Osteoblast (primary cell): Measurements from ENCODE around the gene BGLAP. TPM values are rescaled to one million over a fixed set of nuclear protein-coding genes. Genes with fewer than 3 reads are reported as not detected.

Experiments
- DNase-seq: peaks from one replicate; pipeline ENCODE4 v3.0.0; 2011; ENCODE audit warnings: low spot score, mixed read lengths; ENCODE audit not compliant: insufficient read length; ENCODE audit errors: missing footprints
- H2AFZ ChIP-seq: 2 replicates; pipeline ENCODE4 v1.6.0; 2011; ENCODE audit warnings: mild to moderate bottlenecking, low read length
- H3K27ac ChIP-seq: 2 replicates; pipeline ENCODE4 v1.5.1; 2011; ENCODE audit warnings: mild to moderate bottlenecking, low read depth, low read length, moderate library complexity
- H3K27me3 ChIP-seq: 2 replicates; pipeline ENCODE4 v1.6.0; 2012; ENCODE audit warnings: mild to moderate bottlenecking, control low read depth, inconsistent platforms, low read length, moderate library complexity; ENCODE audit not compliant: insufficient read depth
- H3K36me3 ChIP-seq: 2 replicates; pipeline ENCODE4 v1.5.1; 2011; ENCODE audit warnings: mild to moderate bottlenecking, low read length, control low read depth, moderate library complexity; ENCODE audit not compliant: insufficient read depth
- H3K4me1 ChIP-seq: 2 replicates; pipeline ENCODE4 v1.5.1; 2011; ENCODE audit warnings: mild to moderate bottlenecking, low read length, control low read depth, moderate library complexity; ENCODE audit not compliant: insufficient read depth
- H3K4me2 ChIP-seq: 2 replicates; pipeline ENCODE4 v1.6.0; 2011; ENCODE audit warnings: mild to moderate bottlenecking, low read length; ENCODE audit not compliant: insufficient read depth
- H3K4me3 ChIP-seq: fragments of 200-600 bp; sonication (generic); 3 replicates; pipeline ENCODE4 v1.5.1; 2012; ENCODE audit warnings: mild to moderate bottlenecking, low read length, inconsistent platforms; ENCODE audit not compliant: insufficient read depth
- H3K79me2 ChIP-seq: 2 replicates; pipeline ENCODE4 v1.6.0; 2012; ENCODE audit warnings: mild to moderate bottlenecking, low read length, control low read depth, inconsistent platforms; ENCODE audit not compliant: insufficient read depth
- H3K9me3 ChIP-seq: 2 replicates; pipeline ENCODE4 v1.5.1; 2011; ENCODE audit warnings: low read depth, low read length, control low read depth
- H4K20me1 ChIP-seq: 2 replicates; pipeline ENCODE4 v1.6.0; 2012; ENCODE audit warnings: mild to moderate bottlenecking, low read length, control low read depth; ENCODE audit not compliant: insufficient read depth
- total RNA-seq: library from RNA; depleted of rRNA; stranded (reverse); fragments of >200 nt; gene quantifications from 2 replicates; pipeline ENCODE4 v1.2.3, GENCODE V29; 2012
- TF ChIP-seq, protein P1 (sequence below): IDR thresholded peaks from 2 replicates; pipeline ENCODE4 v1.5.1; 2011; ENCODE audit warnings: mild to moderate bottlenecking, low read depth, low read length, moderate library complexity; ENCODE audit errors: extremely low read depth

Gene BGLAP
- total RNA-seq, 1 donor, result 2.2 TPM

DNA sequence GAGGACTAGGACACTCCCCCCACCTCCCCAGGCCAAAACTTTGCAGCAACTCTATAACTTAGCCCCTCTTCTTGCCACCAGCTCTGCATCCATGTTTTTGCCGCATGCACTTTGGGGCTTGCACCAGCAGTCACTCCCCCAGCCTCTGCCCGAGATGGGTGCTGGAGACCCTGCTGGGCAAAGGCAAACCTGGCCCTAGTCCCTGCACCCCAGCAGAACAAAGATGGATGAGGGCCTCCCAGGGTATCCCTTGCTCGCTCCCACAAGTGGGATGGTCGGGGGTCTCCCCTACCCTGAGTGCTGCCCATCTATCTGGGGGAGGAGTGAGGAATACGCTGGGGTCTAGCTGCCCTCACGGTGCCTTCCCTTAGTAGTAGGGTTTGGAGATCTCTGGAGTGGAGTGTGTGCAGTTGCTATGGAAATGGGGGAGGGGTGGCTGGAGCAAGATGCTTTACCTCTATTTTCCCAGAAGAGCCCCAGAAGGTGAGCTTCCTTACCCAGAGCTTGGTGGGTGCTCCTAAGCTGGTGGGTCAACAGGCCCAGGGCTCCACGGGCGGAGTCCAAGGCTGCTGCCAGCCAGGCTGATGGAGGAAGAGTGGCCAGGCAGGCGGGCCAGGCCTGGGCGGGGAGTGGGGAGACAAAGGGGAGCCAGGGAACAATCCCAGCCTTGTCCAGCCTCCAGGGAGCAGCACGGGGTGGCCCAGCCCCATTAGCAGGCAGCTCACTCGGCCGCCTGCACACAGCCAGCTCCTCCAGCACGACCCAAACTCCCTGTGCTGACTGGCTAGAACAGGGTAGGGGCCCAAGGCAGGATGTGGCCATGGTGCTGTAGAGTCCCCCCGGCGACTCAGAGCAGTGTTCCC, 5.7 kb downstream of the BGLAP start, which contains the start of gene PAQR6:
TSS of gene PAQR6 (minus strand) at position 597 of the 863 bp plus-strand sequence. CDS start 1,325 bp downstream, outside the sequence.
- Histone ChIP-seq H3K27me3 (peaks cover 19% of the 10 kb centered on the region), H3K36me3 (peaks cover 29% of the 10 kb centered on the region), H3K27ac (no peak within 1 kb of the TSS), H3K9me3 (no peaks in the 10 kb centered on the region), H2AFZ (no peak within 1 kb of the TSS), H3K4me2 (no peak within 1 kb of the TSS), H4K20me1 (no peaks in the 10 kb centered on the region), H3K79me2 (no peaks in the 10 kb centered on the region), H3K4me1 (peaks cover 6% of the 10 kb centered on the region), H3K4me3 (no peak within 1 kb of the TSS)
- DNase-seq, result peak; percentile 84
- TF ChIP-seq, protein P1, sequence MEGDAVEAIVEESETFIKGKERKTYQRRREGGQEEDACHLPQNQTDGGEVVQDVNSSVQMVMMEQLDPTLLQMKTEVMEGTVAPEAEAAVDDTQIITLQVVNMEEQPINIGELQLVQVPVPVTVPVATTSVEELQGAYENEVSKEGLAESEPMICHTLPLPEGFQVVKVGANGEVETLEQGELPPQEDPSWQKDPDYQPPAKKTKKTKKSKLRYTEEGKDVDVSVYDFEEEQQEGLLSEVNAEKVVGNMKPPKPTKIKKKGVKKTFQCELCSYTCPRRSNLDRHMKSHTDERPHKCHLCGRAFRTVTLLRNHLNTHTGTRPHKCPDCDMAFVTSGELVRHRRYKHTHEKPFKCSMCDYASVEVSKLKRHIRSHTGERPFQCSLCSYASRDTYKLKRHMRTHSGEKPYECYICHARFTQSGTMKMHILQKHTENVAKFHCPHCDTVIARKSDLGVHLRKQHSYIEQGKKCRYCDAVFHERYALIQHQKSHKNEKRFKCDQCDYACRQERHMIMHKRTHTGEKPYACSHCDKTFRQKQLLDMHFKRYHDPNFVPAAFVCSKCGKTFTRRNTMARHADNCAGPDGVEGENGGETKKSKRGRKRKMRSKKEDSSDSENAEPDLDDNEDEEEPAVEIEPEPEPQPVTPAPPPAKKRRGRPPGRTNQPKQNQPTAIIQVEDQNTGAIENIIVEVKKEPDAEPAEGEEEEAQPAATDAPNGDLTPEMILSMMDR, result no peak

DNA sequence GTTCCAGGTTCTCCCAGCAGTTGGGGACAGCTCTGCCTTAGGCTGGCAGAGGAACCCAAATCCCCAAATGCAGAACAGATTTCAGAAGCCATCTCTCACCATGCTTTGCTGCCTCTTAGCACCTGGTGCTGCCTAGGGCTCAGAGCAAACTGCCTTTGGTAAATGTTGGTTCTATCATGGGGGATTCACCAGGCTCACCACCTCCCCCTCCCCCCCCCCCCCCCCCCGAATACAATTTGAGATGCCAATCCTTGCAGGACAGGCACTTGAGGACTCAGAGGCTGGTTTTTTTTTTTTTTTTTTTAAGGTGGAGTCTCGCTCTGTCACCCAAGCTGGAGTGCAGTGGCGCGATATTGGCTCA, 6.3 kb downstream of the BGLAP start:
- TF ChIP-seq, protein P1, result no peak
- H3K4me1 ChIP-seq, result peaks cover under 1% of the 10 kb centered on the region
- no peaks in the 10 kb centered on the region for H3K9me3 ChIP-seq
- no peaks in the 10 kb centered on the region for H4K20me1 ChIP-seq
- no peak overlapping the region for H2AFZ ChIP-seq
- peaks cover 19% of the 10 kb centered on the region for H3K27me3 ChIP-seq
- H3K4me3 ChIP-seq, result no peak overlapping the region
- no peaks in the 10 kb centered on the region for H3K79me2 ChIP-seq
- DNase-seq, result peak; percentile 75
- no peak overlapping the region for H3K27ac ChIP-seq
- H3K4me2 ChIP-seq, result no peak overlapping the region
- H3K36me3 ChIP-seq, result peaks cover 35% of the 10 kb centered on the region

DNA sequence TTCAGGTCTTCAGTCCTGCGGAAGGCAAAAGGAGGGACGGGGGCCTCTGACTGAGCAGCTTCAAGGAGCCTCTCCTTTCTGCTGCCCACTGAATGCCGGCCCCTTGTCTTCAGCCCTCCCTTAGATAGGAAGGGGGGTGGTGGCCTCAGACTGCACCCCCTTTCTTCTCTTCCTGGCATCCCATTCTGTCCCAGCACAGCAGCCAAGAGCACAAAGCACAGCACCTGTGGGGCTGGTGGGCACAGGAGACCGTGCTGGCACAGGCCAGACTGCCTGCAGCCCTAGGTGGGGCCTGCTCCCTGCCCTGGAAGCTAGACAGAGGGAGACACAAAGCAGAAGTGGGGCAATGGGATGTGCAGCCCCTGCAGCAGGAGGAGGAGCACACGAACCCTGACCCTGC, 7.6 kb downstream of the BGLAP start:
- H3K4me2 ChIP-seq, result no peak overlapping the region
- H3K36me3 ChIP-seq, result peaks cover 48% of the 10 kb centered on the region
- no peak overlapping the region for H3K4me3 ChIP-seq
- no peaks in the 10 kb centered on the region for H3K4me1 ChIP-seq
- H3K79me2 ChIP-seq, result no peaks in the 10 kb centered on the region
- no peak overlapping the region for H2AFZ ChIP-seq
- H3K27ac ChIP-seq, result no peak overlapping the region
- no peak for DNase-seq
- no peaks in the 10 kb centered on the region for H3K9me3 ChIP-seq
- H3K27me3 ChIP-seq, result peaks cover 19% of the 10 kb centered on the region
- no peaks in the 10 kb centered on the region for H4K20me1 ChIP-seq
- TF ChIP-seq, protein P1, result no peak

DNA sequence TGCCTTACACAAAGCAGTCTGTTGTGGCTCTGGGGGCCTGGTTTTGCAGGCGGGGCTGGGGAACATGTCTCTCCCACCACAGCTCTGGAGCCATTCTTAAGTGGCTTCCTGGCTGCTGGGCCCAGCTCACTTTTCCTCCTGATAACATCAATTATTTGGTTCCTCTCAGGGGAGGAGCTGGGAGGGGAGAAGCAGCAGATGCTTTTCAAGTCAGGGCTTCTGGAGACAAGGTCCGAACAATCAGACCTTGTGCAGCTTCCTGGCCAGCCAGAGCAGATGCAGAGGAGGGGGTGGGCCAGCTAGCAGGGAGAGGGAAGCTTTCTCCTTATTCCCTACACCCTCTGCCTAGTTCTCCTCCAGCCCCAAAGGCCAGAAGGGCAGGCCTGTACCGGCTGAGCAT, 9.5 kb downstream of the BGLAP start:
- H3K9me3 ChIP-seq, result no peaks in the 10 kb centered on the region
- no peaks in the 10 kb centered on the region for H4K20me1 ChIP-seq
- no peak overlapping the region for H3K4me3 ChIP-seq
- H3K4me2 ChIP-seq, result no peak overlapping the region
- peaks cover 62% of the 10 kb centered on the region for H3K36me3 ChIP-seq
- TF ChIP-seq, protein P1, result no peak
- no peak overlapping the region for H2AFZ ChIP-seq
- no peaks in the 10 kb centered on the region for H3K4me1 ChIP-seq
- peaks cover 2% of the 10 kb centered on the region for H3K27me3 ChIP-seq
- no peak overlapping the region for H3K27ac ChIP-seq
- H3K79me2 ChIP-seq, result no peaks in the 10 kb centered on the region
- no peak for DNase-seq
